ENCODE results near the gene NOS2. TPM values are rescaled to one million over a fixed set of nuclear protein-coding genes. Genes with fewer than 3 reads are reported as not detected.
"Not testable (repeated sequence)": the region's sequence is repeated elsewhere in the genome, so short reads cannot be mapped to it uniquely, and the experiment has no call there.

The NOS2 gene
- total RNA-seq, 1 donor from 2014 or later: 1.6 TPM

GRCh38 chr17:27762527-27763305, 37.6 kb downstream of the NOS2 start:
- ATAC-seq: no peak
- DNase-seq (ENCODE audit: low spot score): no peak
- intact Hi-C loops (cut with DNase I): no loop called here

GRCh38 chr17:27760931-27761330, 39.4 kb downstream of the NOS2 start:
- intact Hi-C loops (cut with DNase I); DNase-seq (ENCODE audit: low spot score): not testable (repeated sequence)
- peak; percentile 8 for ATAC-seq

DNA sequence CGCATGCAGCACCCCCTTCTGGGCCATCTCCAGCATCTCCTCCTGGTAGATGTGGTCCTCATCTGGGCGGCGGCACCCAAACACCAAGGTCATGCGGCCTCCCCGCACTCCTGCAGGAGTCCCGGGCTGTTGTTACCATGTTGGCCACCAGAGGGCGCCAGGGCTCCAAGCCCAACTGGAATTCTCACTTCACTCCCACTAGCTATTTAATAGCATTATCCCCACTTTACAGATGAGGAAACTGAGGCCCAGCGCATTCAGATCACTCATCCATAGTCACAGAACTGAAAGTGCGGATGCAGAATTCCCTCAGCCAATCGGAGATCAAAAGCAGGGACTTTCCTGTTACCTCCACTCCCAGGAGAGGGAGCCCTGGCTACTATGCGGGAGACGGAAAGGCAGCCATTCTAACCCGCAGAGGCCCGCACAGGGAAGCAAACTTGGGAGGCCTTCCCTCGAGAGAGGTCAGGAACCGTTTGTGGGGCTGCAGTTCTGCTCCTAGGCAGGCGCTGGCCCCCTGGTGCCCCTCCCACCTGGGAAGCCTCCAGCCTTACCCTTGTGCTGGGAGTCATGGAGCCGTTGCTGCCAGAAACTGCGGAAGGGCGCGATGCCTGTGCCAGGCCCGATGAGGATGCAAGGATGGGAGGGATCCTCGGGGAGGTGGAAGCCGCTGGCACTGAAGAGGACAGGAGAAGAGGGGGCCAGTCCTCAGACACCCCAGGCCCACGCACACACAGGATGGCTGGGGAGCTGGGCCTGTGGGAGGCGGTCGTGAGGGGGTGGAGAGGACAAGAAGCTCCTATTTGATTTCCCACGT, 40.1 kb downstream of the NOS2 start:
- DNase-seq (ENCODE audit: low spot score) (peak; percentile 83), ATAC-seq (peak; percentile 57)
- intact Hi-C loops (cut with DNase I): no loop called here

DNA sequence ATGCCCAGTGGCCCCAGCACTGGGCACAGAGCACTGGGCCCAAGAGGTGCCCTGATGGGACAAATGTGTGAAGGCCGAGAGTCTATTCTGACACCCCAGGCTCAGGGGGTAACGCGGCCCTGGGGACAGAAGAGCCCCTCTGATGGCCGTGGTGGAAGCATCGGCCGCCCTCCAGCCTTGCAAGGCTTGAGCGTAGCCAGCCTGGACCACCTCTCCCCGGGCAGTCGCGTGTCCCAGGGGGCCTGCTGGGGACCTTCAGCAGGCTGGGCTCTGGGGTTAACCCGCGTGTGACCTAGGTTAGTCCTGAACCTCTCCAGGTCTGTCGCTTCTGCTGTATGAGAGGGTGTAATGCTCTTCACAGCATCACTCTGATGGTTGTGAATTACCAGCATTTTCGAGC, 40.8 kb downstream of the NOS2 start:
- ATAC-seq: no peak
- no peak for DNase-seq (ENCODE audit: low spot score)
- intact Hi-C loops (cut with DNase I): loop anchor here (10.0 kb wide), 1 partner anchor 155 kb away; no protein-coding TSS in a partner anchor

DNA sequence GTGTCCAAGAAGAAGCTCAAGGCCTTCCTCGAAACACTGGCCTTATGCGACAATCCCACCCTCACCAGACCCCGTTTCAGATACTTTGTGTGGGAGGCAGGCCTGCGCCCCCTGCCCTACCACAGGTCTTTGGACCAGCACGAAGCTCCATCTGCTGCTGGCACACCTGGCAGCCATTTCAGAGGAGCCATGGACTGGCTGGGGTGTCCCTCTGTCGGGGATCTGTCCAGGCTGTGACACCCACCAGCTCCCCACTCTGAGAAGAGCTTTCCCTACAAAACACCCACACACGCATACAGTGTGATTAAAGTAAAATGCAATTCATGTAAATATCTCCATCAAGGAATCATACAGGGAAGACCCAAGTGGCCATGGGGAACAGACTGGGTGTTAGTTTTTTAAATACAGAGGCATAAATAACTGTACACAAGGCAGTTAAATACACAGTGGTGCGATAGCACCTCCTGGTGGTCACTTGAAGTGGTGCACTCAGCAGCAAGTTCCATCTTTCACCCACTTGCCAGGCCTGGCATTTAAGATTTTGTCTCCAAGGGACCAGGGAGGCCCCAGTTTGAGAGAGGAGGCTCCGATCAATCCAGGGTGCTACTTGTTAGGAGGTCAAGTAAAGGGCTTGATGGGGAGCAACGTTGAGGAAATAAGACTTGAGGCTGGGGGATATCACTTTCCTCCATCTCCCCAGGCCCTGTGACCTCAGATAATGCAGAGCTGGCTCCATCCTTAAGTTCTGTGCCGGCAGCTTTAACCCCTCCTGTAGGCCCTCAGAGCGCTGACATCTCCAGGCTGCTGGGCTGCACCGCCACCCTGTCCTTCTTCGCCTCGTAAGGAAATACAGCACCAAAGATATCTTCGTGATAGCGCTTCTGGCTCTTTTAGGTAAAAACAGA, 43.6 kb downstream of the NOS2 start:
- ATAC-seq (no peak), DNase-seq (ENCODE audit: low spot score) (no peak)
- intact Hi-C loops (cut with DNase I): loop anchor here (10.0 kb wide), 1 partner anchor 152 kb away; no protein-coding TSS in a partner anchor

- intact Hi-C loops (cut with DNase I): loop anchor here (10.0 kb wide), 1 partner anchor 151 kb away; no protein-coding TSS in a partner anchor
- ATAC-seq: no peak
- no peak for DNase-seq (ENCODE audit: low spot score)
These were observed 44.4 kb downstream of the NOS2 start for GRCh38 chr17:27755706-27756466.

GRCh38 chr17:27754549-27754948, 45.8 kb downstream of the NOS2 start:
- intact Hi-C loops (cut with DNase I): loop anchor here (10.0 kb wide), 1 partner anchor 150 kb away; no protein-coding TSS in a partner anchor
- DNase-seq (ENCODE audit: low spot score): no peak

GRCh38 chr17:27753726-27754125, 46.6 kb downstream of the NOS2 start:
- DNase-seq (ENCODE audit: low spot score); ATAC-seq: not testable (repeated sequence)
- intact Hi-C loops (cut with DNase I): loop anchor here (10.0 kb wide), 1 partner anchor 149 kb away; no protein-coding TSS in a partner anchor

More at GRCh38 chr17:27754549-27754948, 45.8 kb downstream of the NOS2 start:
- no peak for ATAC-seq

DNA sequence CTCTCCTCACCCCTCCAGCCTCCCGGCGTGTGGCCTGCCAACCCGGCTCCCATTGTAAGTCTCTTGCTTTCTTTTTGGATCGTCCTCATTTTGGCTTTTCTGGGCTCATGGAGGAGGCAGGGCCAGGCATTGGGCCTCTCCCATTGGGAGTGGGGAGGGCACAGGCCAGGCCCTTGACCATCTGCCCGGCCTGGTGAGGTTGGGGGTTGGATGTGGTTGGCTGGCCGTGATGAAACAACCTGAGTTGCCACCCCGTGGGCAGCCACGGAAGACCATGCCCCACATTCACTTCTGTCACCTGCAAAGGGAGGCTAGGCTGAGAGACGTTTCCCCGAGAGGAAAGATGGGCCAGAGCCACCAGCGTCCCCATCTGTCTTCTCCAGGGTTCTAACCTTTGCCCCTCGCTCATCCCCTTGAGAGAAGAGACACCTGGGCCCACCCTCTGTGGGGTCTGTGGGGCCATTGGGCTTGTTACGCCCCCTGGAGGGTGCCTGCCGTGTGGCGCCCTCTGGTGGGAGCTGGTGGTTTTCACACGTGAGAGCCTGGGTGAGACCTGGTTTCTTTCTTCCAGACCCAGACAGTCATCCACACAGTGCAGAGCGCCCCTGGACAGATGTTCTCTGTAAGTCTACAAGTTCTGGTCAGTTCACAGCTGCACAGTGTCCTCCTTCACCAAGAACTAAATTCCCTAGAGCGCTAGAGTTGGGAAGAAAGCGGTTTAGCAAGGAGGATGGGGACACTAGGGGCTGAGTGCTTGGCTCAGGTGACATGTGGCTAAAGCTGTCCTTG, 47.3 kb downstream of the NOS2 start:
- intact Hi-C loops (cut with DNase I): loop anchor here (10.0 kb wide), 1 partner anchor 148 kb away; no protein-coding TSS in a partner anchor
- not testable (repeated sequence) for ATAC-seq; DNase-seq (ENCODE audit: low spot score)

DNA sequence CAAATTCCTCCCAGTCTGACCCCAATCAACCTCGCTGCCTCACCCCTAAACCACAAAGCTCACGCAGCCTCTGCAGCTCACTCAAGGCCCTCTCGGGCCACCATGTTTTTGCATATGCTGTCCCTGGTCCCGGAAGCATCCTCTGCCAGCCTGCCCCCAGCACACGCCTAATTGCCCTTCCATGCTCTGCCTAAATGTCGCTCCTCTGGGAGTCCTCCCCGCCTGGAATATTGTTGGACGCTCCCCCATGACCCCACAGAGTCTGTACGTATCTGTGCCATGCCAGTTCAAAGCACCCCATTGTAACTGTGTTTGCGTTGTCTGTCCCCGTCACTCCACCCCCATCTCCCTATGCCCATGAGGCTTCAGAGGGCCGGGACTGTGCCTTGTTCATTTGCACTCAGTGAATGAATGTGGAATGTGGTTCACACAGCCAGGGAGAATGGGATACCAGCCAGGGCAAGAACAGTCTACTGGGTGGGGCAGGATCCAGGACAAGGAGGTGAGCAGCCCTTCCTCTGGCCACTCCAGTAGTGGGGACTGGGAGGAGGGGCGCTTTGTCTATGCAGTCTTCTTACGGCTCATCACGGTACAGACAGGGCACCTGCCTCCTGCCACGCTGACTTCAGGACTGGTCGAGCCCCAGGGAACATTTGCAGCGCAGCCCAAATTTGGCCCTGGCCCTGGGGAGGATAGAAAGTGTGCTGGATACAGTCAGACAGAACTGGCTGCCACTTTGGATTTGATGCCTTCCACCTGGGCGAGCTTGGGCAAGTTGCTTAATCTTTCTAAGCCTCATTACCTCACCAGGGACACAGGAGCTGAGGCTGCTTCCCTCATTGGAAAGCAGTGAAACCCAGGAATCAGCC, 48.5 kb downstream of the NOS2 start:
- ATAC-seq (no peak), DNase-seq (ENCODE audit: low spot score) (no peak)
- intact Hi-C loops (cut with DNase I): loop anchor here (10.0 kb wide), 1 partner anchor 147 kb away; no protein-coding TSS in a partner anchor

DNA sequence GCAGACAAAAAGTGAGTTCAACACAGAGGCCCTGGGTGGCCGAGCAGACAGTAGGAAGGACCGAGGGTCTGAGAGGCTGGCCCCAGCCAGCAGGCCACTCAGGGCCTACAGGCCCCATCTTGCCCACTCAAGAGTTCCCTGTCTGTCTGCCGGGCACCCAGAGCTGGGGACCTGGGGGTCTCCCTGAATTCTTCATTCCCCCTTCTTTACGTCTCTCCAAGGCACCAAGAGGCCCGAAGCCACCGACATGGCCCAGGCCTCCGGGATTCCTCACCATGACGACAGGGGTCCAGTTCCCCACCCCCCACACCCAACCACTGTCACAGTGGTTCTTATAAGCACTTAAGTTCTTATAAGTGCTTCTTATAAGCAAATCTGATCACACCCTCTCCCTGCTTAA, 49.2 kb downstream of the NOS2 start:
- intact Hi-C loops (cut with DNase I): loop anchor here (10.0 kb wide), 1 partner anchor 146 kb away; no protein-coding TSS in a partner anchor
- no peak for ATAC-seq
- no peak for DNase-seq (ENCODE audit: low spot score)

GRCh38 chr17:27749562-27750150, 50.7 kb downstream of the NOS2 start:
- not testable (repeated sequence) for DNase-seq (ENCODE audit: low spot score); ATAC-seq
- intact Hi-C loops (cut with DNase I): loop anchor here (10.0 kb wide), 1 partner anchor 145 kb away; no protein-coding TSS in a partner anchor

DNA sequence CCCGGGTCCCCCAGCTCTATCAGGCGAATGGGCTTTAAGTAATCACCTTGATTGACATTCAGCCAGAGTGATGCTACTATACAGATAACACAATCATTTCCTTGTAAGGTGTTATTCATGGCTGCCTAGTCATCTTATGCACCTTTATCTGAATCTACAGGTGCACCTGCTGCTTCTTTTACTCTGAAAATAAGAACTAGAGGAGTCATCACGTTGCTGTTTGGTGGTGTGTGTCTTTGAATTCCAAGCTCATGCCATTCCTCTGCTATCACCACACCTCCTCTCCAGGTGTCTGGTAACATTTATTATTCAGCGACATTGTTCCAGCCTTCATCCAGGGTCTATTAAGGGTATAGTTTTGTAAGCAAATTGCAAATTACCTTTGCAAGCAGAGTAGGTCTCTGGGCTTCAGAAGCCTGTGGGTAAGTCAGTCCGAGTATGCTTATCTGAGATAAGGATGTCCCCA, 51.9 kb downstream of the NOS2 start:
- DNase-seq (ENCODE audit: low spot score) (no peak), ATAC-seq (no peak)
- intact Hi-C loops (cut with DNase I): no loop called here

- DNase-seq (ENCODE audit: low spot score) (no peak), ATAC-seq (no peak)
- intact Hi-C loops (cut with DNase I): no loop called here
These were observed 52.6 kb downstream of the NOS2 start for GRCh38 chr17:27747462-27748359.

- intact Hi-C loops (cut with DNase I): no loop called here
- no peak for ATAC-seq
- no peak for DNase-seq (ENCODE audit: low spot score)
These were observed 53.4 kb downstream of the NOS2 start for GRCh38 chr17:27746881-27747280.

Measured in sciatic nerve (tissue), 2 donors.